ENCODE results near the gene MAP4K4. TPM values are rescaled to one million over a fixed set of nuclear protein-coding genes. Genes with fewer than 3 reads are reported as not detected.

Gene MAP4K4
- total RNA-seq, 1 donor from 2014 or later, result 48.0 TPM

- no peak for DNase-seq (ENCODE audit: low spot score in 2 of 2)
- Histone ChIP-seq H3K27me3 (no peaks in the 10 kb centered on the region), H3K4me1 (peaks cover 0 to 28% of the 10 kb centered on the region in 2 donors), H3K4me3 (no peak overlapping the region), H3K36me3 (peaks cover 6 to 15% of the 10 kb centered on the region in 2 donors), H3K27ac (peak overlapping the region in 1 of 2 donors; percentile 15), H3K9me3 (no peaks in the 10 kb centered on the region)
- TF ChIP-seq CTCF (IDR thresholded peaks at IDR 0.05), result no peak
- intact Hi-C loops (cut with DNase I), result loop anchor here (2.0 to 5.0 kb wide), 3 partner anchors 133 to 358 kb away; partner anchors contain the start of gene MAP4K4
Observed at GRCh38 chr2:101830146-101830545, 132.6 kb downstream of the MAP4K4 start.

GRCh38 chr2:101830555-101830954 is 133.0 kb downstream of the MAP4K4 start:
- no peak for TF ChIP-seq CTCF (IDR thresholded peaks at IDR 0.05)
- Histone ChIP-seq H3K4me3 (no peak overlapping the region), H3K27ac (peak overlapping the region; percentile 3 to 56), H3K4me1 (peaks cover 0 to 28% of the 10 kb centered on the region in 2 donors), H3K36me3 (peaks cover 6 to 15% of the 10 kb centered on the region in 2 donors), H3K9me3 (no peaks in the 10 kb centered on the region), H3K27me3 (no peaks in the 10 kb centered on the region)
- intact Hi-C loops (cut with DNase I), result loop anchor here (2.0 to 5.0 kb wide), 3 partner anchors 134 to 358 kb away; partner anchors contain the start of gene MAP4K4
- DNase-seq (ENCODE audit: low spot score in 2 of 2), result no peak

GRCh38 chr2:101831351-101831865 is 133.9 kb downstream of the MAP4K4 start:
- Histone ChIP-seq H3K4me1 (peaks cover 0 to 28% of the 10 kb centered on the region in 2 donors), H3K4me3 (no peak overlapping the region), H3K36me3 (peaks cover 10 to 14% of the 10 kb centered on the region in 2 donors), H3K27me3 (no peaks in the 10 kb centered on the region), H3K9me3 (no peaks in the 10 kb centered on the region), H3K27ac (peak overlapping the region; percentile 30 to 56)
- intact Hi-C loops (cut with DNase I), result loop anchor here (1.0 to 5.0 kb wide), 4 partner anchors 135 to 412 kb away; partner anchors contain the start of gene MAP4K4
- DNase-seq (ENCODE audit: low spot score in 2 of 2), result peak in 1 of 2 donors; percentile 89
- TF ChIP-seq CTCF (IDR thresholded peaks at IDR 0.05), result peak; percentile 63 to 76 (median 72)

- H3K27me3 ChIP-seq, result no peaks in the 10 kb centered on the region
- no peak for DNase-seq (ENCODE audit: low spot score in 2 of 2)
- H3K27ac ChIP-seq, result no peak overlapping the region
- intact Hi-C loops (cut with DNase I), result loop anchor here (5.0 kb wide), 1 partner anchor 360 kb away; no protein-coding TSS in a partner anchor
- peaks cover 11 to 14% of the 10 kb centered on the region in 2 donors for H3K36me3 ChIP-seq
- H3K4me3 ChIP-seq, result no peak overlapping the region
- TF ChIP-seq CTCF (IDR thresholded peaks at IDR 0.05), result peak in 2 of 3 experiments; percentile 27 to 46
- H3K4me1 ChIP-seq, result peaks cover 0 to 24% of the 10 kb centered on the region in 2 donors
- H3K9me3 ChIP-seq, result no peaks in the 10 kb centered on the region
Observed at GRCh38 chr2:101832114-101832513, 134.6 kb downstream of the MAP4K4 start.

- H3K4me3 ChIP-seq, result no peak overlapping the region
- no peak for DNase-seq (ENCODE audit: low spot score in 2 of 2)
- no peaks in the 10 kb centered on the region for H3K9me3 ChIP-seq
- no peak for TF ChIP-seq CTCF (IDR thresholded peaks at IDR 0.05)
- no peaks in the 10 kb centered on the region for H3K27me3 ChIP-seq
- no peak overlapping the region for H3K27ac ChIP-seq
- intact Hi-C loops (cut with DNase I), result loop anchor here (5.0 kb wide), 1 partner anchor 362 kb away; no protein-coding TSS in a partner anchor
- H3K36me3 ChIP-seq, result peaks cover 11 to 18% of the 10 kb centered on the region in 2 donors
- H3K4me1 ChIP-seq, result peaks cover 0 to 12% of the 10 kb centered on the region in 2 donors
Observed at GRCh38 chr2:101833890-101834523, 136.5 kb downstream of the MAP4K4 start.
